NOMO-1 treated with DMSO at 0.1 percent for 48 hours (cell line): Measurements from ENCODE around the gene TRIM69.

Source experiments
- DNase-seq: peaks from one replicate; lab custom pipeline; 2025; ENCODE audit not compliant: unreplicated experiment; lab: John Stamatoyannopoulos, UW

The TRIM69 gene

DNA sequence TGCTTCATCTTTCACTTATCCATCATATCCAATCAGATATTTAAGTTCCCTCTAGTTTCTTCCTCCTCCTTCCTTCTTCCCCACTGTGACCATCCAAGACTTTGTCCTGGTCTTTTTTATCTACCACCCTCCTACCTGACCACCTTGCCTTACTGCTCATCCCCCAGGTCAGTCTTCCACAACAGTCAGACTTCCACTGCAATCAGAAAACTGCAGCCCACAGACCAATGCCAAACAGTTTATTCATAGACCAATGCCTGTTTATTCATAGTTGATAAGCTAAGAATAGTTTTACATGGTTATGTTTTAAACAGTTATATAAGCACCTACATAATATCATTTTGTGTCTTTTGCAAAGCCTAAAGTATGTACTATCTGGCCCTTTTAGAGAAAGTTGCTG, 65.5 kb downstream of the TRIM69 start:
- DNase-seq, result no peak

DNA sequence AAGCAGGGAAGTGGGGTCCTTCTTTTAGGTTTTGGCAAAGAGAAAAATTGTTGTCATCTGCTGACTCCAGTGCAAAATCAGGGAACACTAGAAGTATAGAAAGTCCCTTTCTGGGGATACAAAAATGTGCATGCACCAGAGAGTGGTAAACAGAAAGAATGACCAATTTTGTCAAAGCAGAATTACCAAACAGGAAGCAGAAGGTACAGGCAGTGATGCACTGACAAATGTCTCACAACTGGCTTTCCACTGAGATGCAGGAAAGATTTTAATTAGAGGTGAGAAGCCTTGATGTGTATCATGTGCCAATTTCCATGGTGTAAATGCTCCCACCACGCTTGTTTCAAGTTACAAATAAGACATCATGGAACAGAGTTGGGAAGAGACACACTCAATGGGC, 66.0 kb downstream of the TRIM69 start:
- no peak for DNase-seq

DNA sequence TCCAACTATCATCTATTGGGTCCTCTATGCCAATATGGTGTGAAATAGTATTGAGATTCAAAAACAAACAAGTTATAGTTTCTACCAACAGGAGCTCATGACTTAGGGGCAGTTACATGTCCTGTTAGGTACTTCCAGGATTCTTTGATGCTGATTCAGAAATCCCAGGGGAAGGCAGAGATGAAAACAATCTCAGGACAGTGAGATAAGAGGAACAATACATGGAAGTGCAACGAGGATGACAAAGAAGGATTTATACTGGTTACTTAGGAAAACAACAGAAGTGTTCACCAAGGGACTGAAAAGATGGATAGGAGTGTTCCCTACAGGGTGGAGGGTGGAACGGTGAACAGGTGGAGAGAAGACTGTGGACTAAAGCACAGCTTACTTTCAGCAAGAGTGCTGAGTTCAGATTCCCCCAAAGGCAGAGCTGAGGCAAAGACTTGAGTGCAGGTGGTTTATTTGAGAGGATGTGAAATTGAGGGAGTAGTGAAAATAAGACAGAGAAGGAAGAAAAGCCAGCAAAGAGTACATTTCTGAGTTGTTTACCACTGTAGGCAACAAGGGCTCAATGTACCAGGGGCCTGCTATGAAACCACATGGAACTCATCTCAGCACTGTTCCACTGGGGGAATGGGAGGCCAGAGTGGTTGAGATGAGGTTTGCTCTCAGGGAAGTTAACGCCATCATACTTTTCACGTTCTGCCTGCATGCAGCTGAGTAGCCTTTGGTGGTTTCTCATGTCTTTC, 68.1 kb downstream of the TRIM69 start:
- no peak for DNase-seq

DNA sequence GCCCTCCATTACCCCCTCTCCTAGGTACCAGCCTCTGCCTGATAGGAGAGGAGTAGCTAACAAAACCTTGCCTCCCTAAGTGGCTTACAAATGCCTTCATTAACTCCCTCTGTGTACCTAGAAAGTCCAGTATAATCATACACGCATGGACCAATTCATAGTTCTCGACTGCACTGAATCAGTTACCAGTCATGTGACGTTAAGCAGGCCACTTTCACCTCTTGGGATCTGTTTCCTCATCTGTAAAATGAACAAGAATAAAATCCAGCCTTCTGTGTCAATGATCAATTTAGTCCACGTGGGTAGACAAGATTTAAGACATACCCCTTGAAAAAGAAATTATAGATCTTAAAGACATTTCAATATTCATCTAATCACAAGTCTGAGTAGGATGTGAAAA, 72.2 kb downstream of the TRIM69 start:
- no peak for DNase-seq

DNA sequence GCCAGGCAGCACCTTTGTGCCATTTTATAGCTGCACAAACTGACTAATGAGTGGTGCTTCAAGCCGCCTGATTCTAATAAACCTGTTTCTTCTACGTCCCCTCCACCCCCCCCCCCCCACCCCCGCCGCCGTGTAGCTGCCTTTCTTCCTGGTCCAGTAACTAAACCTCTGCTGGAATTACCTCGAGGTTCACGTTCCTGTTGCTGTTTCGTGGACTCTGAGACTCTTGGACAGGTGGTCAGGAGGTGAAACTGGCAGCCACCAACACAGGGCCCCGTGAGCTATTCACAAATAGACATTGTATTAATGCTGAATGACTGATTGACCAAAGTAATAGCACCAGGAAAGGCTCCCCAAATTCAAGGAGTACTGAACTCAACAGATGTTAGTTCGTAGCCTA, 73.9 kb downstream of the TRIM69 start:
- DNase-seq, result no peak

DNA sequence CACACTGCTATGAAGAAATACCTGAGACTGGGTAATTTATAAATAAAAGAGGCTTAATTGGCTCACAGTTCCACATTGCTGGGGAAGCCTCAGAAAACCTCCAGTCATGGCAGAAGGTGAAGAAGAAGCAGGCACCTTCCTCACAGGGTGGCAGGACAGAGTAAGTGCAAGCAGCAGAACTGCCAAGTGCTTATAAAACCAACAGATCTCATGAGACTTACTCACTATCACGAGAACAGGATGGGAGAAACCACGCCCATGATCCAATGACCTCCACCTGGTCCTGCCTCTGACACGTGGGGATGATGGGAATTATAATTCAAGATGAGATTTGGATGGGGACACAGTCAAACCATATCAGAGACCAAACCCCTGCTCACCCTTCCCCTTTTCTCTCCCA, 75.0 kb downstream of the TRIM69 start:
- DNase-seq, result no peak

DNA sequence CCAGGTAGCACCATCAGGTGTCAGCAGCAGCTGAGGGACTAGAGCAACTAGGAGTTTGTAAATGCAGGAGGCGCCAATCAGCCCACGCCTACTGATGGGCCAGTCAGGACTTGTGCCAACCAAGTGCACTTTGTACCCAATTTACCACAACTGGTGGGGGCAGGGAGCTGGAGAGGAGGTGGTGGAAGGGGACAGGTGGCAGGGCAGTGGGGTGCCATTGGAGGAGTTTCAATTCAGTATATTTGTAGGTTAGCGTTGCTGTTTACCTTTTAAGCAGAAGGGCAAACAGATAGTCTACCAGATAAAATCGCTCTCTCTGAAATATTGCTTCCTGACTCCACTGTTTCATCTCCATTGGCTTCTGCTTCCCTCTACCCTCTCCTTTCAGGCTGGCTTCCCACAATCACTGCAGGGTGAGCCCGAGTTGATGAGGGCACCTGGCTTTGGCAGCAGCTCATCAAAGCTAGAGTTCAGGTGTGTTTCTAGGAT, 75.7 kb downstream of the TRIM69 start:
- no peak for DNase-seq

DNA sequence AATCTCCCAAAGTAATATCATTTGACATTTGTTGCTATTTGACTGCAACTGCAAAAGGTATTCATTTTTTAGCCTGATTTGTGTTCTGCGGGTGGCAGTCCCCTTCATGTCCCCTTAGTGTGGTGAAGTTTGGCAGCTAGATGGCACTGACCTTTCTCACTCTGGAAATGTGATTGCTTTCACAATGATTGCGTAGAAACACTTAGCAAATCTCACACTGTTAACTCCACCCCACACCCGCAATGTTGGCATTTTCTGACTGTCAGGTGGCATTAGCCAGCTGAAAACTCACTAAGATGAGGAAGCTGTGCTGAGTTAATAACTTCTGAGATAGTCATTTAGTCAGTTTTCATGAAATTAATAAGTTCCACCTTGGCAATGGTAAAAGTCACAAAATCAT, 76.9 kb downstream of the TRIM69 start:
- DNase-seq, result no peak
